Effector memory CD8-positive, alpha-beta T cell (primary cell): ENCODE measurements around the gene WDR11.

Source experiments
- ATAC-seq: fragments of 150-1000 bp; cut with Tn5 transposase; replicated peaks from 2 replicates; pipeline ENCODE4 v1.10.0; 2021; ENCODE audit warnings: mild to moderate bottlenecking, moderate library complexity
- DNase-seq, 3 experiments: peaks; one replicate each; pipeline ENCODE4 v3.0.0; 2021
- H3K27ac Mint-ChIP-seq, 2 donors: one replicate each; pipeline ENCODE4 v1.8.0; 2022; ENCODE audit warnings: mild to moderate bottlenecking in 2 of 2, mixed read lengths in 2 of 2, moderate library complexity in 2 of 2
- H3K27me3 Mint-ChIP-seq, 2 donors: one replicate each; pipeline ENCODE4 v1.8.0; 2022; ENCODE audit warnings: mixed read lengths in 2 of 2
- H3K36me3 Mint-ChIP-seq: one replicate; pipeline ENCODE4 v1.8.0; 2022; ENCODE audit warnings: mild to moderate bottlenecking, moderate library complexity, mixed read lengths; ENCODE audit not compliant: insufficient read depth
- H3K4me1 Mint-ChIP-seq, 2 donors: one replicate each; pipeline ENCODE4 v1.8.0; 2022; ENCODE audit warnings: low read depth in 2 of 2, mixed read lengths in 2 of 2
- H3K4me3 Mint-ChIP-seq, 2 donors: one replicate each; pipeline ENCODE4 v1.8.0; 2022; ENCODE audit warnings: mild to moderate bottlenecking in 2 of 2, mixed read lengths in 2 of 2, moderate library complexity in 2 of 2
- H3K9me3 Mint-ChIP-seq, 2 donors: one replicate each; pipeline ENCODE4 v1.8.0; 2022; ENCODE audit warnings: mixed read lengths in 2 of 2
- total RNA-seq, 9 experiments: gene quantifications; one replicate each; lab custom pipeline; 2026; lab: John Stamatoyannopoulos, UW

WDR11 gene, protein sequence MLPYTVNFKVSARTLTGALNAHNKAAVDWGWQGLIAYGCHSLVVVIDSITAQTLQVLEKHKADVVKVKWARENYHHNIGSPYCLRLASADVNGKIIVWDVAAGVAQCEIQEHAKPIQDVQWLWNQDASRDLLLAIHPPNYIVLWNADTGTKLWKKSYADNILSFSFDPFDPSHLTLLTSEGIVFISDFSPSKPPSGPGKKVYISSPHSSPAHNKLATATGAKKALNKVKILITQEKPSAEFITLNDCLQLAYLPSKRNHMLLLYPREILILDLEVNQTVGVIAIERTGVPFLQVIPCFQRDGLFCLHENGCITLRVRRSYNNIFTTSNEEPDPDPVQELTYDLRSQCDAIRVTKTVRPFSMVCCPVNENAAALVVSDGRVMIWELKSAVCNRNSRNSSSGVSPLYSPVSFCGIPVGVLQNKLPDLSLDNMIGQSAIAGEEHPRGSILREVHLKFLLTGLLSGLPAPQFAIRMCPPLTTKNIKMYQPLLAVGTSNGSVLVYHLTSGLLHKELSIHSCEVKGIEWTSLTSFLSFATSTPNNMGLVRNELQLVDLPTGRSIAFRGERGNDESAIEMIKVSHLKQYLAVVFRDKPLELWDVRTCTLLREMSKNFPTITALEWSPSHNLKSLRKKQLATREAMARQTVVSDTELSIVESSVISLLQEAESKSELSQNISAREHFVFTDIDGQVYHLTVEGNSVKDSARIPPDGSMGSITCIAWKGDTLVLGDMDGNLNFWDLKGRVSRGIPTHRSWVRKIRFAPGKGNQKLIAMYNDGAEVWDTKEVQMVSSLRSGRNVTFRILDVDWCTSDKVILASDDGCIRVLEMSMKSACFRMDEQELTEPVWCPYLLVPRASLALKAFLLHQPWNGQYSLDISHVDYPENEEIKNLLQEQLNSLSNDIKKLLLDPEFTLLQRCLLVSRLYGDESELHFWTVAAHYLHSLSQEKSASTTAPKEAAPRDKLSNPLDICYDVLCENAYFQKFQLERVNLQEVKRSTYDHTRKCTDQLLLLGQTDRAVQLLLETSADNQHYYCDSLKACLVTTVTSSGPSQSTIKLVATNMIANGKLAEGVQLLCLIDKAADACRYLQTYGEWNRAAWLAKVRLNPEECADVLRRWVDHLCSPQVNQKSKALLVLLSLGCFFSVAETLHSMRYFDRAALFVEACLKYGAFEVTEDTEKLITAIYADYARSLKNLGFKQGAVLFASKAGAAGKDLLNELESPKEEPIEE
- 49.7 to 147 (median 100) reads per million in 9 experiments for total RNA-seq

DNA sequence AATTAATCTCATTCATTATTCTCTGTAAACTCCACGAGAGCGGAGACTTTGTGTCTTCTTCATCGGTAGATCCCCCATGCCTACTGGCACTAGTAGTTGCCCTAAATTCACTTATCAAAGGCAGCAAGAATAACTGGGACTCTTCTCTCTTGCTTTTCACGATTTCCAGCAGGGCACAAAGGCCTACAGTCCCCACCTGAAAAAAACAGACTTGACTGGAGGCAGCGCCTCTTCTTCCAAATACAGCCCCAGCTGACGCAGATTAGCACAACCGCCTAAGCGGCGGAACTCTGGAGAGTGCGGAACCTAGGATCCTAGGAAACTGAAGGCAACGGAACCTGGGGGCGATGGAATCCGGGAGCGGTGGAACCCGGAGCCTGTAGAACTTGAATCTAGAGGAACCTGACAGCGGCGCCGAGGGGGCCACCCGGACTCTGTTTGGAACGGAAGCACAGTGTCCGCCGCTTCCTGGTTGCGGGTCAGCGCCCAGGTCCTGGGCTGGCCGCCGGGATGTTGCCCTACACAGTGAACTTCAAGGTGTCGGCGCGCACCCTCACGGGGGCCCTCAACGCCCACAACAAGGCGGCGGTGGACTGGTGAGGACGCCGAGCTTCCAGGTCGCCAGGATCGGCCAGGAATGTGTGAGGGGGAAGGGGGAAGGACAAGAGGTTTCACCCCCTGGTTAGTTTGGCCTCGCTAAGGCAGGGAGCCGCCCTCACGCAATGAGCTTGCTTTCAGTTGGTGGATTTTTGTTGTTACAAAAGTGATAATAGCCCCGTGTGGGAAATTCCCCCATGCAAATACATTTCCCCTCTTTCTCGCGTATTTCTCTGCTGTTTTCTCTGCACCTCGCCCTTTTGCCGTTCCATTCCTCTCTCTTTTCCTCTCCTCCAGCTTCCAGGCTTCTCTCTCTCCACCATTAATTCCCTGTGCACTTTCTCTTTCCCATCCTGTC lies at the start of gene WDR11:
WDR11 (plus strand) TSS at position 452 of the 955 bp plus-strand sequence; CDS start at position 511, 59 bp downstream.
- Mint-ChIP-seq H3K27ac (peak within 1 kb of the TSS; percentile 91 to 98), H3K9me3 (no peaks in the 10 kb centered on the region), H3K4me3 (peak within 1 kb of the TSS; percentile 82 to 95), H3K4me1 (peaks cover 30 to 36% of the 10 kb centered on the region in 2 donors), H3K36me3 (peaks cover 5% of the 10 kb centered on the region), H3K27me3 (peaks cover 3 to 5% of the 10 kb centered on the region in 2 donors)
- DNase-seq (peak; percentile 43 to 62 (median 50)), ATAC-seq (peak; percentile 88)

DNA sequence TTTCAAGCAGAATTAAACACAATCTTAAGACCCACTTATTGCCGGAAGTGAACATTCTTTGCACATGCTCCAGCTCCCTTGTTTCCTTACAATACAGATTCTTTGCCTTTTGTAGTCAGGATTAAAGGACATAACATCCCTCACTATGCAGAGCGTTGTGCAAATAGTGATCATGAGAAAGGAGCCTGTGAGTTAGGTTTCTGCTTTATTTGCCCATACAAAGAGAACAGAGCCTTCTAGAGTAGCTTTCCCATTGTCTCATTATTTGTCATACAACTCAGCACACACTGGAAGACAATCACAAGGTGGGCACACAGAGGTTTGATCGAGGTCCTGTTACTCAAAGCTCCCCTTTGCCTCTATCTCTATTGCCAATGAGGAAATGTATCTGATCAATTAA lies 48.2 kb upstream of the WDR11 start:
- Mint-ChIP-seq H3K9me3 (no peaks in the 10 kb centered on the region), H3K27ac (no peak overlapping the region), H3K4me1 (no peaks in the 10 kb centered on the region), H3K36me3 (peaks cover 3% of the 10 kb centered on the region), H3K27me3 (peaks cover 22 to 25% of the 10 kb centered on the region in 2 donors), H3K4me3 (no peak overlapping the region)
- DNase-seq (no peak), ATAC-seq (no peak)

DNA sequence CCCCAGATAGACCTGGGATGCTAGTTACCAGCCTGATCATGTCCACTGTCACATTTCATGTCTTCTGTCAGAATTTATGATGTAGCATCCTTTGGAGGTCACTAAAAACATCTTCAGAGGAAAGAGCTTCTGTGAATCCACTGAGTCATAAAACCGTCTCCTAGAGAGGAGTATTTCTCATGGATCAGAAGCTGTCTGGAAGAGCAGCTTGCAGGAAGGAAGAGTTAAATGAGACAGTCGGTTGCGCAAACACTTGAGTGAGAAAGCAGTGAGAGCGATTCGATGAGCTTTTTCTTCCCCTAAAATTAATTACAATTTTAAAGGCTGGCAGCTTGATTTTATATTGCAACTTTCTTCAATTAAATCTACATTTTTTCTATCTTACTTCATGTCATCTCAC lies 47.2 kb upstream of the WDR11 start:
- ATAC-seq = no peak
- Mint-ChIP-seq H3K4me3 (no peak overlapping the region), H3K27me3 (peaks cover 23 to 28% of the 10 kb centered on the region in 2 donors)

DNA sequence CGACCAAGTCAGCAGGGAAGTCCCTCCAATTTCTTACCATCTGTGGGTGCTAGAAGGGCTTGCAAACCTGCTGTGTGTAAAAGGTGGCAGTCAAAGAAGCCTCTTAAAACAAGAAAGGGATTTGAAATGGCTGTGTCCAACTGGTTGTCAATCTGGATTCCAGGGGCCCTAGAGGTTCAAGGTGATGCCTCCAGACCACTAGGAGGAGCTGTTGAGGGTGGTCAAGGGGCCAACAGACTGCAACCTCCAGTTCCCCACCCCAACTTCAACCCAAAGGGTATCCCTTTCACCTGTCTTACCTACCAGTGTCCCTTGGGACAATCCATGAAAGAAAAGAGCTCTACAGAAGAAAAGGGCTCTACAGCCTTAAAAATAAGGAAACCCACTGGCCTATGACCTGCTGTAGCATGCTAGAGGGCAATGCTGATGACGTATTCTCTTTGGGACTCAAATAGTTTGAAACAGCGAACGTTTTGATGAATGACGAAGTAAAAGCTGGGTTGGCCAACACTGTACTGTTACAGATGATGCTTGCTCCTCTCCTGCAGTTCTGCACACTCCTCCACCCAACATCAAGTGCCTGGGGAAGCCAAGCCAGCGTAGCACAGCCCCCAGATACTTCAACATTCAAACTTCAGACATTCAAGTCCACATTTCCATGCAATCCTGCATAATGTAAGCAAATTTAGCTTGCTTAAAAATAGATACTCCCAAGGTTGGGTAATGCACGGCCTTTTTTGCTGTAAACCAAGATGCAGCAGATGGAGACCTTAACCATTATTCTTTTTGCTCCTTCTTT lies 45.9 kb upstream of the WDR11 start:
- H3K27ac Mint-ChIP-seq = no peak overlapping the region

More for the DNA sequence above, 47.2 kb upstream of the WDR11 start:
- DNase-seq = no peak
- Mint-ChIP-seq H3K9me3 (no peaks in the 10 kb centered on the region), H3K36me3 (peaks cover 3% of the 10 kb centered on the region), H3K27ac (no peak overlapping the region), H3K4me1 (no peaks in the 10 kb centered on the region)

DNA sequence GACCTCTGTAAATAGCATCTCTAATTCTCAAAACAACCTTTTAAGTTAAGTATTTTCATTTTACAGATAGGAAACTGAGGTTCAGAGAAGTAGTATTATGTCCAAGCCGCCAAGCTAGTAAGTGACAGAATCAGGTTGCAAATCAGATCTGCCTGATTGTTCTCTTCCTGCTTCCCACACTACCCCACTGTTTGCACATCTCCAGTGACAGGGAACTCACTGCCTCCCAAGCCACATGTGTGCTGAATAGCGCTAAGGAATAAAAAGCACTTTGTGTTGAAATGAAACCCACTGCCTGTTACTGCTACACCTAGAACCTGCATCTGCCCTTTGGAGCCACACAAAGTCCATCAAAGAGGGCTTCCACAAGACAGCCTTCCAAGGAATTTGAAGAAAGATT lies 45.1 kb upstream of the WDR11 start:
- H3K4me3 Mint-ChIP-seq = no peak overlapping the region
- H3K27ac Mint-ChIP-seq = no peak overlapping the region
- peaks cover 32 to 40% of the 10 kb centered on the region in 2 donors for H3K27me3 Mint-ChIP-seq
- no peak for ATAC-seq
- no peak for DNase-seq
- H3K9me3 Mint-ChIP-seq = no peaks in the 10 kb centered on the region
- no peaks in the 10 kb centered on the region for H3K4me1 Mint-ChIP-seq
- peaks cover 3% of the 10 kb centered on the region for H3K36me3 Mint-ChIP-seq

More for the DNA sequence above, 45.9 kb upstream of the WDR11 start:
- ATAC-seq (no peak), DNase-seq (no peak)
- peaks cover 24 to 31% of the 10 kb centered on the region in 2 donors for H3K27me3 Mint-ChIP-seq
- no peaks in the 10 kb centered on the region for H3K4me1 Mint-ChIP-seq
- no peak overlapping the region for H3K4me3 Mint-ChIP-seq
- peaks cover 3% of the 10 kb centered on the region for H3K36me3 Mint-ChIP-seq
- no peaks in the 10 kb centered on the region for H3K9me3 Mint-ChIP-seq

DNA sequence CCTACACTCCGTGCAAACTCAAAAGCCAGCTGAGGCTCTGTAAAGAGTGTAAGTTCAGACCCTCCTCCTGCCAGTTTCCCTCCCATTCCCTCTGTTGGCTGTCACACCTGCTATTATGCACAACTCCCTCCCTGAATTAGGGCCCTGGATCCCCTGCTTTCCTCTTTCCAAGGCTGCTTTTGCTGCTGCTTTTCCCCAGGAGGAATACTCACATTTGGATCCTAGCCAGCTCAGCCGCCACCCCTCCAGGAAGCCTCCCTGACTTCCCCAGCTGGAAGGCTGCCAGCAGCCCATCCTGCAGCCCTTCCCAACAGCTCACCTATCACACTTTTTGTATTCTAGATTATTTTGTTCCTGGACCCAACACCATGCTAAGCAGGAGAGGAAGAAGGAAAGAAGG lies 40.9 kb upstream of the WDR11 start:
- Mint-ChIP-seq H3K9me3 (no peaks in the 10 kb centered on the region), H3K4me1 (no peaks in the 10 kb centered on the region), H3K4me3 (no peak overlapping the region), H3K27me3 (peaks cover 33 to 42% of the 10 kb centered on the region in 2 donors), H3K36me3 (no peaks in the 10 kb centered on the region), H3K27ac (no peak overlapping the region)
- ATAC-seq (no peak), DNase-seq (no peak)

DNA sequence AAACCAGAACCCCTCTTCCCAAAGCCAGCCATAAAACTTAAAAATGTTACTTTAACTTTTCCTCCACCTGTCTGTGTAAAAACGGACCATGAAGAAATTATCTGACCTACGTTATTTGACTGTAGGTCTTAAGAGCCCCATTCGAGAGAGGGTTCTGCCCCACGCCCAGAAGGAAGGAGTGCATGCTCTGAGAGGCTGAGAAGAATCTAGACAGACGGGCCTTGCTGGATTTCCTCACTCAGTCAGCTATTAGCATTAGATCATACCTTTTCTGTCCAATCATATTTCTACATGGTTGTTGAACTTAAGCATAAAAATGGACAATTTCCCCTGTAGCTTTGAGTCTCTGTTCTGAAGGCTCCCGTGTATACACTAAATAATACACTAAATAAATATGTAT lies 38.1 kb upstream of the WDR11 start:
- no peak for ATAC-seq
- no peaks in the 10 kb centered on the region for H3K9me3 Mint-ChIP-seq

DNA sequence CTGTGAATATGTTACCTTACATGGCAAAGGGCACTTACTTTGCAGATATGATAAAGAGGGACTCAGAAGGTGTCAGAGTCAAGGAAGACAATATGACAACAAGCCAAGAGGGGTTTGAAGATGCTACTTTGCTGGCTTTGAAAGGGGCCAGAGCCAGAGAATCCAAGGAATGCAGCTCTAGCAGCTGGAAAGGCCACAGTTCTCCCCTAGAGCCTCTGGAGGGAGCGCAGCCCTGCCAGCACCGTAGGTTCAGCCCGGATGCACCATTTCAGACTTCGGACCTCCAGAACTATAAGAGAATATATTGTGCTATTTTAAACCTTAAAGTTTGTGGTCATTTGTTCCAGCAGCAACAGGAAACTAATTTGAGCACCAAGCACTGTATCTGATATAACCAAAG lies 32.9 kb upstream of the WDR11 start:
- Mint-ChIP-seq H3K4me1 (no peaks in the 10 kb centered on the region), H3K36me3 (peaks cover 3% of the 10 kb centered on the region), H3K4me3 (no peak overlapping the region), H3K27me3 (peaks cover 41 to 62% of the 10 kb centered on the region in 2 donors), H3K27ac (no peak overlapping the region), H3K9me3 (no peaks in the 10 kb centered on the region)
- no peak for DNase-seq
- no peak for ATAC-seq

More for the DNA sequence above, 38.1 kb upstream of the WDR11 start:
- peaks cover 41 to 50% of the 10 kb centered on the region in 2 donors for H3K27me3 Mint-ChIP-seq
- H3K27ac Mint-ChIP-seq = no peak overlapping the region
- H3K36me3 Mint-ChIP-seq = peaks cover 3% of the 10 kb centered on the region
- no peak for DNase-seq
- no peaks in the 10 kb centered on the region for H3K4me1 Mint-ChIP-seq
- H3K4me3 Mint-ChIP-seq = no peak overlapping the region

DNA sequence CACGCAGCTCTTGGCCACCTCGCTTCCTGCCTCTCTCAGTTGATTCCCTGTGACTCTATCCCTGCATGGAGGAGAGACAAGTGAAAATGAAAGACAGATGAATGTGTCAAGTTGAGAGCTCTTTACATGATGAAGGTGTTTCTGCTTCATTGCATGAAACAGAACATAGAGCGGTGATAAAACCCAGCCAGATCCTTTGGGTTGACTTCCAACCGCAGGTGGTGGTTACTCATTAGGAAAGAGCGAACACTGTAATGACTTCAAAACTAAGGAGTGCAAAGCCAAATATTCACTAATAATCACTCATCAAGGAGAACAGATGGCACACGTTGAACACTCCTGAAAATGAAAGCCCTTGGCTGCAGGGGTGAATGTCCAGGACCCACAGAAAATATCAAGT lies 31.8 kb upstream of the WDR11 start:
- Mint-ChIP-seq H3K27ac (no peak overlapping the region), H3K9me3 (no peaks in the 10 kb centered on the region), H3K4me1 (no peaks in the 10 kb centered on the region), H3K27me3 (peaks cover 43 to 70% of the 10 kb centered on the region in 2 donors), H3K36me3 (peaks cover 3% of the 10 kb centered on the region), H3K4me3 (no peak overlapping the region)
- ATAC-seq (no peak), DNase-seq (no peak)

DNA sequence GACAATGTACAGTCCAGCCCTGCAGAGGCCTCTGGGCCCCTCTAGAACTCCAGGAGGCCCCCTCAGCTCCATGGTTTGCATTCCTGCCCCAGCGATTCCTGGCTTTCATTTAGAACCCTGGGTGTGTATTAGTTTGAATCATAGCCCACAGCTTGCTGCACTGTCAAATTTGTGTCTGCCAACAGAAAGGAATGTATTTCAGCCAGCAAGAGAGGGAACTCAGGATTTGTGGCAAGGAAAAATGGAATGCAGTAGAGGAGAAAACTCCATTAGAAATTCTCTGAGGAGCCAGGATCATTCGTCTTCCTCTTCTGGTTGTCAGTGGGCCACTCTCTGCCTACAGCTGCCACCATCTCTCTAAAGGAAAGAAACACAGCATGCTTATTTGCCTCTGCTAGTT lies 27.9 kb upstream of the WDR11 start:
- no peak overlapping the region for H3K27ac Mint-ChIP-seq
- peaks cover 0 to 3% of the 10 kb centered on the region in 2 donors for H3K4me1 Mint-ChIP-seq
- ATAC-seq (no peak), DNase-seq (no peak)
- H3K36me3 Mint-ChIP-seq = no peaks in the 10 kb centered on the region
- H3K4me3 Mint-ChIP-seq = no peak overlapping the region
- no peaks in the 10 kb centered on the region for H3K9me3 Mint-ChIP-seq
- peaks cover 27 to 65% of the 10 kb centered on the region in 2 donors for H3K27me3 Mint-ChIP-seq

DNA sequence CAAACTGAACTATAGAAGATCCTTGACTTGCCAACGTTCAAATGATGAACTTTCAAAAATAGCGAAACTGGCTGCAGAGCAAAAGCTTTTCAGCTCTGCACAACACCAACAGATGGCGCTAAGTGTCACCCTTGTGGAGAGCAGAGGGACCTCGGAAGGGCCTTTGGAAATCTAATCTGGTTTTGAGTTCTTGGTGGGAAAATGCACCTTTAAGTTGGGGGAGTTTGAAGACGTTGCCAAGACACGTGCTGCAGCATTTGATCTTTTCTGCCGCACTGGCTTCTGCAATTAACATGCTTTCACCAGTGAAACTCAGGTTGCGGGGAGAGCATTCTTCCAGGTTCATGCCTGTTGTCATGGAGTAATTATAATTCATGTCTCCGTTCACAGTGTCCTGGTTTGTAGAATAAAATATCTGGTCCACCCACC lies 26.3 kb upstream of the WDR11 start:
- DNase-seq (no peak), ATAC-seq (no peak)
- Mint-ChIP-seq H3K9me3 (no peaks in the 10 kb centered on the region), H3K4me1 (peaks cover 0 to 3% of the 10 kb centered on the region in 2 donors), H3K36me3 (no peaks in the 10 kb centered on the region), H3K4me3 (no peak overlapping the region), H3K27ac (no peak overlapping the region), H3K27me3 (peaks cover 14 to 57% of the 10 kb centered on the region in 2 donors)
